A549 (cell line): ENCODE measurements around the gene ITGA7. TPM values are rescaled to one million over a fixed set of nuclear protein-coding genes. Genes with fewer than 3 reads are reported as not detected.

Experiments
- ATAC-seq, 2 experiments: fragments of 200-7000 bp in 1 of 2; fragments of >200 bp in 1 of 2; cut with Nextera tagmentation in 1 of 2; cut with Tn5 transposase in 1 of 2; 3 replicates each; pipeline versions ENCODE4 v1.8.0 to v1.9.1; 2018 to 2020; ENCODE audit warnings: mild to moderate bottlenecking in 1 of 2, moderate library complexity in 1 of 2
- CTCF ChIA-PET: fragments of 300-600 bp; sonication (Branson Sonifier 250); formaldehyde crosslinking; extraction: SDS; loops from one replicate; lab custom pipeline; 2021; ENCODE audit warnings: antibody characterized with exemption, inconsistent platforms; lab: Yijun Ruan, JAX
- POLR2A ChIA-PET: fragments of 350-600 bp; formaldehyde crosslinking; extraction: SDS; loops from one replicate; lab custom pipeline; 2021; ENCODE audit warnings: antibody characterized with exemption, inconsistent platforms; lab: Yijun Ruan, JAX
- DNase-seq, 2 experiments: peaks; one replicate each; pipeline versions ENCODE4 v3.0.0 to v3.0.0-alpha.2; 2011 to 2016; ENCODE audit warnings: low read depth in 1 of 2, low spot score in 1 of 2
- FAIRE-seq: peaks from 2 replicates; lab custom pipeline; 2011; peaks lifted over from hg19 to GRCh38; lab: Jason Lieb, UNC
- H3K27ac ChIP-seq, 2 experiments: fragments of >200 bp; sonication (Bioruptor Twin); formaldehyde crosslinking; 3 replicates each; pipeline ENCODE4 v1.5.1; 2016 to 2017
- H3K4me1 ChIP-seq: fragments of >200 bp; sonication (Bioruptor Twin); formaldehyde crosslinking; 3 replicates; pipeline ENCODE4 v1.6.1; 2016
- H3K4me2 ChIP-seq: fragments of >200 bp; sonication (Bioruptor Twin); formaldehyde crosslinking; 3 replicates; pipeline ENCODE4 v1.6.1; 2016
- H3K4me3 ChIP-seq: fragments of >200 bp; sonication (Bioruptor Twin); formaldehyde crosslinking; 3 replicates; pipeline ENCODE4 v1.5.1; 2016
- H3K9me3 ChIP-seq: fragments of >200 bp; sonication (Bioruptor Twin); formaldehyde crosslinking; 3 replicates; pipeline ENCODE4 v1.6.1; 2016
- BCL3 ChIP-seq: fragments of >200 bp; sonication (Bioruptor Twin); formaldehyde crosslinking; IDR thresholded peaks from 3 replicates; pipeline ENCODE4 v1.6.1; 2016
- EHMT2 ChIP-seq: fragments of 200-600 bp; sonication (generic); IDR thresholded peaks from 2 replicates; pipeline ENCODE4 v1.6.1; 2016; ENCODE audit warnings: antibody characterized with exemption, low read depth, mild to moderate bottlenecking, moderate library complexity
- ELK1 ChIP-seq: fragments of 150-350 bp; IDR thresholded peaks from 2 replicates; pipeline ENCODE4 v1.6.1; 2014; ENCODE audit warnings: low read depth, mild to moderate bottlenecking, low read length
- EP300 ChIP-seq, 2 experiments: fragments of >200 bp; sonication (Bioruptor Twin); formaldehyde crosslinking; IDR thresholded peaks; 2 replicates in 1 of 2; 3 replicates in 1 of 2; pipeline ENCODE4 v1.6.1; 2016 to 2017
- FOSB ChIP-seq: fragments of 250-450 bp; sonication (Bioruptor Pico); IDR thresholded peaks from 2 replicates; pipeline ENCODE4 v1.5.0; 2020; ENCODE audit warnings: mild to moderate bottlenecking, moderate library complexity
- HEYL ChIP-seq: fragments of 250-450 bp; sonication (Bioruptor Pico); IDR thresholded peaks from 2 replicates; pipeline ENCODE4 v1.8.0; 2021; ENCODE audit warnings: mild to moderate bottlenecking, moderate library complexity
- MYC ChIP-seq: IDR thresholded peaks from 2 replicates; pipeline ENCODE4 v1.6.1; 2012; ENCODE audit warnings: mild to moderate bottlenecking, inconsistent platforms, low read length, improper control_type of control experiment, borderline replicate concordance
- PHF8 ChIP-seq: fragments of 200-600 bp; sonication (generic); IDR thresholded peaks from 2 replicates; pipeline ENCODE4 v1.6.1; 2016; ENCODE audit warnings: low read depth, mild to moderate bottlenecking, antibody characterized with exemption, moderate library complexity, borderline replicate concordance
- RARB ChIP-seq: fragments of 250-450 bp; sonication (Bioruptor Pico); IDR thresholded peaks from 2 replicates; pipeline ENCODE4 v1.8.0; 2021; ENCODE audit warnings: mild to moderate bottlenecking, moderate library complexity
- REST ChIP-seq: fragments of 200-600 bp; sonication (generic); IDR thresholded peaks from 2 replicates; pipeline ENCODE4 v1.6.1; 2016; ENCODE audit warnings: antibody characterized with exemption, mild to moderate bottlenecking, moderate library complexity
- TP53 ChIP-seq: fragments of 250-450 bp; sonication (Bioruptor Pico); IDR thresholded peaks from 2 replicates; pipeline ENCODE4 v1.5.0; 2021; ENCODE audit warnings: mild to moderate bottlenecking, moderate library complexity
- USF2 ChIP-seq: fragments of 450-650 bp; IDR thresholded peaks from 2 replicates; pipeline ENCODE4 v1.6.1; 2014; ENCODE audit warnings: antibody characterized with exemption
- WGBS: methylation state at CpG from one replicate; pipeline ENCODE4 v1.1.6; 2017; ENCODE audit errors: missing lambda C conversion rate; 5-methylcytosine and 5-hydroxymethylcytosine counted together
- polyA plus RNA-seq, 4 experiments: library from polyadenylated mRNA; depleted of rRNA in 3 of 4; stranded (reverse); fragments of >200 nt; fragmentation: RNase III in 1 of 4; extraction: RNeasy Plus Mini Kit Qiagen cat#74134 plus additional on column Dnase treatment in 1 of 4; gene quantifications; 2 replicates in 3 of 4; 3 replicates in 1 of 4; pipeline ENCODE4 v1.2.3, GENCODE V29; 2011 to 2017
- TF ChIP-seq, protein P1 (sequence below): fragments of >200 bp; sonication (Bioruptor Twin); formaldehyde crosslinking; IDR thresholded peaks from 3 replicates; pipeline ENCODE4 v1.5.1; 2016

Gene ITGA7
- polyA plus RNA-seq, 2 of the 4 experiments (the other 2 are of a cell fraction) = 1.4 to 1.9 TPM

- TF ChIP-seq MYC (no peak), RARB (CRISPR knock-in tag) (no peak), HEYL (CRISPR knock-in tag) (no peak), USF2 (no peak), FOSB (no peak), BCL3 (no peak), REST (no peak), ELK1 (no peak)
Observed at GRCh38 chr12:55736780-55737580, 29.3 kb upstream of the ITGA7 start (continued).

DNA sequence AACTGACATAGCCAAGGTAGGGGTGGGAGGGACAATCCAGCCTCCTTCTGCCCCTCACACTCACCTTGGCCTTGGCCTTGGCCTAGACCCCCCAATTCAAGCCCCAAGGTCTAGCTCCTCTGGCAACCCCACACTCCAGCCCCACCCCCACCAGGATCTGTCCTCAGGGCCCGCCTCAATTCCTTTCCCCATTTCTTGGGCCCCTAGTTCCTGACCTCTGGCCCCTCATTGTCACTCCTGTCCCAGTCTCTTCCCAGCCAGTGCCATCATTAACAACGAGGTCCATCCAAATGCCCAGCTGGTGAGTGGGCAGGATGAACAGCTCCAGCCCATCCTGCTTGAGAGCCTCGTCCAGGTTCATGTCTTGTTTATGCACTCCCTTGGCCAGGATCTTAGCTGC, 28.4 kb upstream of the ITGA7 start:
- CTCF ChIA-PET = interaction anchor here (0.7 to 11.7 kb wide), 10 partner anchors 16 to 554 kb away, joined by 3 to 139 read pairs (median 14); partner anchors contain the start of genes BLOC1S1, ORMDL2, RDH5 and SARNP
- POLR2A ChIA-PET = no interaction called here
- no peak for TF ChIP-seq TP53 (CRISPR knock-in tag)
- TF ChIP-seq EP300 (IDR thresholded peaks at IDR 0.05) = no peak
- no peak for TF ChIP-seq EHMT2
- TF ChIP-seq, all 56 proteins: peak for 0

DNA sequence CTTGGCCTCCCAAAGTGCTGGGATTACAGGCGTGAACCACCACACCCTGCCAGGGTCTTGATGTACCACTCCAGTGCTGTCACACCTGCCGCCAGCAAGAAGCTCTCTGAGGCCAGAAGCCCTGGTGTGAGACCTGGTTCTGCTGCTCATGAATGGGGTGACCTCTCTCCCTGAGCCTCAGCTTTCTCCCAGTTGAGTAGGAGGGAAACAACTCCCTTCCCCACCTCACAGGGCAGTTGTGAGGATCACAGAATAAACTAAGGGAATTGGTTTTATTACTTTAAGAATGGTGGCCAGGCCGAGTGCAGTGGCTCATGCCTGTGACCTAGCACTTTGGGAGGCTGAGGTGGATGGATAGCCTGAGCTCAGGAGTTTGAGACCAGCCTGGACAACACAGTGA, 26.9 kb upstream of the ITGA7 start:
- CTCF ChIA-PET = interaction anchor here (0.8 to 11.7 kb wide), 8 partner anchors 15 to 295 kb away, joined by 3 to 139 read pairs (median 3); partner anchors contain the start of genes BLOC1S1, DGKA and RDH5

More for the DNA sequence above, 28.4 kb upstream of the ITGA7 start:
- no peaks in the 10 kb centered on the region for H3K9me3 ChIP-seq
- FAIRE-seq (no peak), DNase-seq (no peak), ATAC-seq (no peak)
- no peak overlapping the region for H3K27ac ChIP-seq
- H3K4me3 ChIP-seq = no peak overlapping the region
- H3K4me1 ChIP-seq = peaks cover 7% of the 10 kb centered on the region; the same call in 2 of the 3 replicates
- H3K4me2 ChIP-seq = no peak overlapping the region
- 73% methylated on average over 3 of the region's 3 CpGs for WGBS

More for the DNA sequence above, 26.9 kb upstream of the ITGA7 start:
- WGBS = 78% methylated on average over 3 of the region's 3 CpGs
- ATAC-seq (no peak), DNase-seq (no peak), FAIRE-seq (no peak)
- no peak overlapping the region for H3K4me2 ChIP-seq
- POLR2A ChIA-PET = no interaction called here
- no peaks in the 10 kb centered on the region for H3K9me3 ChIP-seq
- peaks cover 16% of the 10 kb centered on the region for H3K4me1 ChIP-seq
- TF ChIP-seq, protein P1, sequence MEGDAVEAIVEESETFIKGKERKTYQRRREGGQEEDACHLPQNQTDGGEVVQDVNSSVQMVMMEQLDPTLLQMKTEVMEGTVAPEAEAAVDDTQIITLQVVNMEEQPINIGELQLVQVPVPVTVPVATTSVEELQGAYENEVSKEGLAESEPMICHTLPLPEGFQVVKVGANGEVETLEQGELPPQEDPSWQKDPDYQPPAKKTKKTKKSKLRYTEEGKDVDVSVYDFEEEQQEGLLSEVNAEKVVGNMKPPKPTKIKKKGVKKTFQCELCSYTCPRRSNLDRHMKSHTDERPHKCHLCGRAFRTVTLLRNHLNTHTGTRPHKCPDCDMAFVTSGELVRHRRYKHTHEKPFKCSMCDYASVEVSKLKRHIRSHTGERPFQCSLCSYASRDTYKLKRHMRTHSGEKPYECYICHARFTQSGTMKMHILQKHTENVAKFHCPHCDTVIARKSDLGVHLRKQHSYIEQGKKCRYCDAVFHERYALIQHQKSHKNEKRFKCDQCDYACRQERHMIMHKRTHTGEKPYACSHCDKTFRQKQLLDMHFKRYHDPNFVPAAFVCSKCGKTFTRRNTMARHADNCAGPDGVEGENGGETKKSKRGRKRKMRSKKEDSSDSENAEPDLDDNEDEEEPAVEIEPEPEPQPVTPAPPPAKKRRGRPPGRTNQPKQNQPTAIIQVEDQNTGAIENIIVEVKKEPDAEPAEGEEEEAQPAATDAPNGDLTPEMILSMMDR = no peak
- TF ChIP-seq PHF8 = no peak
- no peak overlapping the region for H3K27ac ChIP-seq
- H3K4me3 ChIP-seq = no peak overlapping the region
